HepG2 (cell line): ENCODE data around the gene MOB3C.

ENCODE experiments used
- FOXK2 ChIP-seq: fragments of 450-650 bp; IDR thresholded peaks from 2 replicates; pipeline ENCODE4 v1.6.1; 2016
- HIVEP1 ChIP-seq: sonication (generic); formaldehyde crosslinking; IDR thresholded peaks from 2 replicates; pipeline ENCODE4 v1.4.0; 2020; ENCODE audit warnings: mild to moderate bottlenecking, missing genetic modification reagents
- PRPF4 ChIP-seq: fragments of 200-400 bp; formaldehyde crosslinking; IDR thresholded peaks from 2 replicates; pipeline ENCODE4 v1.6.1; 2016; ENCODE audit warnings: low read length, low read depth; ENCODE audit not compliant: poor library complexity, severe bottlenecking
- ZNF121 ChIP-seq: sonication (generic); formaldehyde crosslinking; IDR thresholded peaks from 2 replicates; pipeline ENCODE4 v1.5.0; 2020; ENCODE audit warnings: mild to moderate bottlenecking, missing genetic modification reagents
- ZNF501 ChIP-seq: sonication (generic); formaldehyde crosslinking; IDR thresholded peaks from 2 replicates; pipeline ENCODE4 v1.5.1; 2020; ENCODE audit warnings: mild to moderate bottlenecking, moderate library complexity, missing genetic modification reagents
- ZNF530 ChIP-seq: sonication (generic); formaldehyde crosslinking; IDR thresholded peaks from 2 replicates; pipeline ENCODE4 v1.5.0; 2020; ENCODE audit warnings: low read depth, mild to moderate bottlenecking, missing genetic modification reagents
- ZNF597 ChIP-seq: sonication (generic); formaldehyde crosslinking; IDR thresholded peaks from 2 replicates; pipeline ENCODE4 v1.5.0; 2020; ENCODE audit warnings: missing genetic modification reagents

DNA sequence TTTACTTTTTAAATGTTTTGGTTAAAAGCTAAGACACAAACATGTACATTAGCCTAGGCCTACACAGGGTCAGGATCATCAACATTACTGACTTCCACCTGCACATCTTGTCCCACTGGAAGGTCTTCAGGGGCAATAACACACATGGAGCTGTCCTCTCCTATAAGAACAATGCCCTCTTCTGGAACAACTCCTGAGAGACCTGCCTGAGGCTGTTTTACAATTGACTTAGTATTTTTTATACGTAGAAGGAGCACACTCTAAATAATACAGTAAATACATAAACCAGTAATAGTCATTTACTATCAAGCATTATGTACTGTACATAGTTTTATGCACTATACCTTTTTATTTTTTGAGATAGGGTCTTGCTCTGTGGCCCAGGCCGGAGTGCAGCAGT lies 14.1 kb upstream of the MOB3C start:
- TF ChIP-seq HIVEP1 (CRISPR knock-in tag) (no peak), FOXK2 (no peak), ZNF501 (CRISPR knock-in tag) (no peak), ZNF121 (CRISPR knock-in tag) (no peak), PRPF4 (no peak), ZNF597 (CRISPR knock-in tag) (no peak), ZNF530 (CRISPR knock-in tag) (no peak)
